RWPE1 (cell line): ENCODE results near the gene F9.

Experiments
- CTCF ChIA-PET: fragments of 350-600 bp; sonication (Branson Sonifier 250); formaldehyde crosslinking; extraction: SDS; loops from one replicate; lab custom pipeline; 2021; lab: Yijun Ruan, JAX
- POLR2A ChIA-PET: fragments of 400-600 bp; formaldehyde crosslinking; extraction: SDS; loops from one replicate; lab custom pipeline; 2020; ENCODE audit warnings: antibody characterized with exemption; ENCODE audit not compliant: low non-redundant PET; lab: Yijun Ruan, JAX
- DNase-seq: peaks from one replicate; pipeline ENCODE4 v3.0.0; 2012; ENCODE audit warnings: low spot score
- H3K27ac ChIP-seq: fragments of 450-650 bp; 2 replicates; pipeline ENCODE4 v1.5.1; 2017
- TF ChIP-seq, protein P1 (sequence below): fragments of 450-650 bp; conservative IDR thresholded peaks from 2 replicates; pipeline ENCODE4 v1.5.1; 2017; ENCODE audit warnings: low read depth, mild to moderate bottlenecking

The F9 gene

GRCh38 chrX:139566981-139567380 is 36.4 kb downstream of the F9 start:
- no peak overlapping the region for H3K27ac ChIP-seq
- no peak for DNase-seq
- ChIA-PET POLR2A (no interaction called here), CTCF (no interaction called here)
- TF ChIP-seq, protein P1, sequence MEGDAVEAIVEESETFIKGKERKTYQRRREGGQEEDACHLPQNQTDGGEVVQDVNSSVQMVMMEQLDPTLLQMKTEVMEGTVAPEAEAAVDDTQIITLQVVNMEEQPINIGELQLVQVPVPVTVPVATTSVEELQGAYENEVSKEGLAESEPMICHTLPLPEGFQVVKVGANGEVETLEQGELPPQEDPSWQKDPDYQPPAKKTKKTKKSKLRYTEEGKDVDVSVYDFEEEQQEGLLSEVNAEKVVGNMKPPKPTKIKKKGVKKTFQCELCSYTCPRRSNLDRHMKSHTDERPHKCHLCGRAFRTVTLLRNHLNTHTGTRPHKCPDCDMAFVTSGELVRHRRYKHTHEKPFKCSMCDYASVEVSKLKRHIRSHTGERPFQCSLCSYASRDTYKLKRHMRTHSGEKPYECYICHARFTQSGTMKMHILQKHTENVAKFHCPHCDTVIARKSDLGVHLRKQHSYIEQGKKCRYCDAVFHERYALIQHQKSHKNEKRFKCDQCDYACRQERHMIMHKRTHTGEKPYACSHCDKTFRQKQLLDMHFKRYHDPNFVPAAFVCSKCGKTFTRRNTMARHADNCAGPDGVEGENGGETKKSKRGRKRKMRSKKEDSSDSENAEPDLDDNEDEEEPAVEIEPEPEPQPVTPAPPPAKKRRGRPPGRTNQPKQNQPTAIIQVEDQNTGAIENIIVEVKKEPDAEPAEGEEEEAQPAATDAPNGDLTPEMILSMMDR: no peak

- no peak for DNase-seq
- ChIA-PET POLR2A (no interaction called here), CTCF (no interaction called here)
- TF ChIP-seq, protein P1: no peak
- H3K27ac ChIP-seq: no peak overlapping the region
These were observed 50.5 kb downstream of the F9 start for GRCh38 chrX:139581068-139581467.

- ChIA-PET POLR2A (no interaction called here), CTCF (no interaction called here)
- DNase-seq: no peak
- TF ChIP-seq, protein P1: no peak
- no peak overlapping the region for H3K27ac ChIP-seq
These were observed 55.1 kb downstream of the F9 start for GRCh38 chrX:139585613-139586012.

GRCh38 chrX:139596068-139596467 is 65.5 kb downstream of the F9 start:
- TF ChIP-seq, protein P1: no peak
- POLR2A ChIA-PET: no interaction called here
- CTCF ChIA-PET: no interaction called here
- no peak overlapping the region for H3K27ac ChIP-seq
- no peak for DNase-seq

GRCh38 chrX:139600105-139600504 is 69.6 kb downstream of the F9 start:
- H3K27ac ChIP-seq: no peak overlapping the region
- ChIA-PET POLR2A (no interaction called here), CTCF (no interaction called here)
- TF ChIP-seq, protein P1: no peak
- no peak for DNase-seq
